ENCODE measurements around the gene GSE1. TPM values are rescaled to one million over a fixed set of nuclear protein-coding genes. Genes with fewer than 3 reads are reported as not detected.
A peak's percentile ranks its signal among the peaks of the same experiment; 100 is the strongest.

The GSE1 gene
- total and polyA plus RNA-seq, 9 of the 15 experiments (the other 6 are each of a cell fraction or from before 2014, with no cell fraction given) = 12.2 to 244 (median 57.9) TPM

DNA sequence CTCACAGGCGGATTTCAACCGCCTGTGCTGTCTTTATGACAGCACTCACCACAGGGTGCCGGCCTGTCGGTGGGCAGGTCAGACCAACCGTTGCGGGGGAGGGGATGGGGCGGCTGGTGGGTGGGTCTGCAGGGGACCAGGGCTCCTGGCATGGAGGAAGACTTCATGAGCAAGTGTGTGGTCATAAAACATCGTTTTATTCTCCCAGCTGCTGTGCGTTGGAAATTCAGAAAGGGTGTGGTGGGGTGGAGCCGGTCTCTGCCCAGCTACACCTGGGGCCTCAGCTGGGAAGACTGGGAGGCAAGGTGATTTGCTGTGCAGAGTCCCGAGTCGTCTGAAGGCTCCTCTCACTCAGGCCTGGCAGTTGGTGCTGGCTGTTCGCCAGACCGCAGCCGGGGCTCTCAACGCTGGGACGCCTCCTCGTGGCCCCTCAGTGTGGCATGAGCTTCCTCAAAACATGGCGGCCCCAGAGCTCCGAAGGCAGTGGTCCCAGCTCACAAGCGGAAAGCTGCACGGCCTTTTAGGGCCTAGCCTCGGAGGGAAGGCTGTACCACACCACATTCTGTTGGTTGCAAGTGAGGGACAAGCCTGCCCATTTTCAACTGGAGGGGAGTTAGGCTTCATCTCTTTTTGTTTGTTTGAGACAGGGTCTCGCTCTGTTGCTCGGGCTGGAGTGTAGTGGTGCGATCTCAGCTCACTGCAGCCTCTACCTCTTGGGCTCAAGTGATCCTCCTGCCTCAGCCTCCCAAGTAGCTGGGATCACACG lies 45.8 kb upstream of the GSE1 start:
- in situ Hi-C loops (cut with MboI) (no loop called here), intact Hi-C loops (cut with micrococcal nuclease) (loop anchor here (10.0 kb wide), 1 partner anchor 232 kb away; no protein-coding TSS in a partner anchor)
- H3K9me1 ChIP-seq (ENCODE audit: control insufficient read depth, insufficient read depth, low read length) = peaks cover 8% of the 10 kb centered on the region
- peaks cover 90 to 98% of the 10 kb centered on the region in 2 experiments for H3K4me1 ChIP-seq (replicated peaks in 1 of 2; ENCODE audit: control insufficient read depth in 2 of 2, insufficient read depth in 2 of 2, low read length in 2 of 2)
- H4K20me1 ChIP-seq (replicated peaks; ENCODE audit: control insufficient read depth, insufficient read depth, low read length) = peaks cover 69% of the 10 kb centered on the region
- ChIA-PET CTCF (ENCODE audit: low intra/inter-chr PET ratio) (interaction anchor here (1.0 to 3.0 kb wide), 5 partner anchors 10 to 147 kb away, joined by 3 to 15 read pairs (median 4); no protein-coding TSS in a partner anchor), POLR2A (interaction anchor here (0.6 to 6.1 kb wide), 17 partner anchors 9 to 270 kb away, joined by 3 to 57 read pairs (median 5); partner anchors contain the start of gene GSE1)
- WGBS (ENCODE audit: insufficient coverage, low coverage, missing lambda C conversion rate) = 11% methylated on average over 26 of the region's 27 CpGs
- H3K27ac ChIP-seq (ENCODE audit: extremely low read depth, low read depth, low read length) = peak overlapping the region; percentile 97
- FAIRE-seq (peak; percentile 51), ATAC-seq (peak; percentile 11), DNase-seq (ENCODE audit: extremely low read depth in 1 of 4, low spot score in 3 of 4) (peak; percentile 80 to 94 (median 87))
- H3K79me2 ChIP-seq (ENCODE audit: control insufficient read depth, insufficient read depth, low read length) = peaks cover 100% of the 10 kb centered on the region
- peak overlapping the region; percentile 89 for H3K4me2 ChIP-seq (ENCODE audit: insufficient read depth, low read length)
- peaks cover 57% of the 10 kb centered on the region for H3K36me3 ChIP-seq (ENCODE audit: control insufficient read depth, insufficient read depth, low read length)
- BruUV-seq (replicated peaks) = no TSS peak
- no peaks in the 10 kb centered on the region for H3K9me3 ChIP-seq (replicated peaks; ENCODE audit: control insufficient read depth, insufficient read depth, low read depth, low read length)
- no peaks in the 10 kb centered on the region; a peak in 1 of 5 replicates for H3K27me3 ChIP-seq (ENCODE audit: control insufficient read depth in 2 of 2, insufficient read depth in 2 of 2, low read length in 2 of 2)
- H2AFZ ChIP-seq (ENCODE audit: low read depth, low read length) = no peak overlapping the region
- H3K4me3 ChIP-seq = peak overlapping the region; percentile 11; the same call in 1 of the 2 replicates
- peak overlapping the region; percentile 76 to 83 for H3K9ac ChIP-seq (ENCODE audit: insufficient read depth in 1 of 2, low read depth in 2 of 2, low read length in 2 of 2)
- TF ChIP-seq GABPB1 (CRISPR knock-in tag; IDR thresholded peaks at IDR 0.05) (peak; percentile 74), MTA1 (IDR thresholded peaks at IDR 0.05; ENCODE audit: borderline replicate concordance) (no peak; the same call in 1 of the 2 replicates), ZNF24 (IDR thresholded peaks at IDR 0.05) (no peak), MLLT1 (IDR thresholded peaks at IDR 0.05) (peak in 1 of 2 experiments; percentile 96; a peak in 2 of 4 replicates), SUPT5H (IDR thresholded peaks at IDR 0.05) (peak; percentile 56; the same call in 1 of the 2 replicates), ZNF445 (CRISPR knock-in tag; IDR thresholded peaks at IDR 0.05; ENCODE audit: low read depth) (0 out of 2 replicates have a peak, but pooled peaks have one; percentile 70), TCF3 (CRISPR knock-in tag; IDR thresholded peaks at IDR 0.05) (peak; percentile 41; the same call in 1 of the 2 replicates), ZNF584 (CRISPR knock-in tag; IDR thresholded peaks at IDR 0.05; ENCODE audit: low read depth) (0 out of 2 replicates have a peak, but pooled peaks have one; percentile 48), ADNP (tag; IDR thresholded peaks at IDR 0.05) (no peak), ZBTB1 (CRISPR knock-in tag; IDR thresholded peaks at IDR 0.05; ENCODE audit: borderline replicate concordance, low read depth) (no peak), CREBBP (IDR thresholded peaks at IDR 0.05; ENCODE audit: low read depth, low read length) (no peak), FIP1L1 (IDR thresholded peaks at IDR 0.05; ENCODE audit: low read depth, low read length, poor library complexity, severe bottlenecking) (peak; percentile 48), ERF (CRISPR knock-in tag; IDR thresholded peaks at IDR 0.05) (peak; percentile 65; the same call in 1 of the 2 replicates), L3MBTL2 (IDR thresholded peaks at IDR 0.05) (peak; percentile 90), CBX3 (IDR thresholded peaks at IDR 0.05; ENCODE audit: borderline replicate concordance in 1 of 2, low read length in 2 of 2) (peak in 1 of 2 experiments; percentile 90; a peak in 1 of 3 replicates), KAT7 (CRISPR knock-in tag; IDR thresholded peaks at IDR 0.05; ENCODE audit: borderline replicate concordance) (no peak), SMAD1 (IDR thresholded peaks at IDR 0.05; ENCODE audit: low read depth, low read length, partially characterized antibody) (peak; percentile 85), ZC3H4 (CRISPR knock-in tag; IDR thresholded peaks at IDR 0.05; ENCODE audit: borderline replicate concordance) (no peak), KLF6 (CRISPR knock-in tag; IDR thresholded peaks at IDR 0.05; ENCODE audit: borderline replicate concordance) (peak; percentile 78; the same call in 1 of the 2 replicates)
- TF ChIP-seq, protein P1, sequence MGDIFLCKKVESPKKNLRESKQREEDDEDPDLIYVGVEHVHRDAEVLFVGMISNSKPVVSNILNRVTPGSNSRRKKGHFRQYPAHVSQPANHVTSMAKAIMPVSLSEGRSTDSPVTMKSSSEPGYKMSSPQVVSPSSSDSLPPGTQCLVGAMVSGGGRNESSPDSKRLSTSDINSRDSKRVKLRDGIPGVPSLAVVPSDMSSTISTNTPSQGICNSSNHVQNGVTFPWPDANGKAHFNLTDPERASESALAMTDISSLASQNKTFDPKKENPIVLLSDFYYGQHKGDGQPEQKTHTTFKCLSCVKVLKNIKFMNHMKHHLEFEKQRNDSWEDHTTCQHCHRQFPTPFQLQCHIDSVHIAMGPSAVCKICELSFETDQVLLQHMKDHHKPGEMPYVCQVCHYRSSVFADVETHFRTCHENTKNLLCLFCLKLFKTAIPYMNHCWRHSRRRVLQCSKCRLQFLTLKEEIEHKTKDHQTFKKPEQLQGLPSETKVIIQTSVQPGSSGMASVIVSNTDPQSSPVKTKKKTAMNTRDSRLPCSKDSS (IDR thresholded peaks at IDR 0.05; ENCODE audit: low read depth, partially characterized antibody) = no peak
